Lung (tissue), 12 donors: ENCODE measurements around the gene FBRSL1. TPM values are rescaled to one million over a fixed set of nuclear protein-coding genes. Genes with fewer than 3 reads are reported as not detected.

Experiments
- ATAC-seq: fragments of 200-7000 bp; cut with Tn5 transposase; one replicate; pipeline ENCODE4 v1.9.1; 2020; ENCODE audit warnings: moderate number of reproducible peaks; ENCODE audit not compliant: insufficient read depth, low FRiP score
- DNase-seq, 3 donors: peaks; one replicate each; pipeline ENCODE4 v3.0.0-alpha.2; 2013 to 2017
- H3K27ac ChIP-seq, 2 donors: one replicate each; pipeline ENCODE4 v1.5.1; 2013; ENCODE audit warnings: mild to moderate bottlenecking in 2 of 2, moderate library complexity in 2 of 2, control low read depth in 1 of 2, inconsistent platforms in 1 of 2, low read depth in 1 of 2, low read length in 1 of 2
- H3K27me3 ChIP-seq, 3 donors: one replicate each; pipeline ENCODE4 v1.5.1; 2013; ENCODE audit warnings: low read length in 2 of 3; ENCODE audit not compliant: control insufficient read depth in 3 of 3, insufficient read depth in 3 of 3
- H3K36me3 ChIP-seq, 4 donors: one replicate each; pipeline ENCODE4 v1.5.1; 2013; ENCODE audit warnings: low read length in 4 of 4, mild to moderate bottlenecking in 1 of 4, moderate library complexity in 1 of 4; ENCODE audit not compliant: control insufficient read depth in 4 of 4, insufficient read depth in 4 of 4
- H3K4me1 ChIP-seq, 5 donors: one replicate each; pipeline ENCODE4 v1.5.1; 2013; ENCODE audit warnings: low read length in 5 of 5, mild to moderate bottlenecking in 2 of 5, moderate library complexity in 1 of 5; ENCODE audit not compliant: control insufficient read depth in 5 of 5, insufficient read depth in 5 of 5
- H3K4me3 ChIP-seq: one replicate; pipeline ENCODE4 v1.5.1; 2013; ENCODE audit warnings: mild to moderate bottlenecking, control low read depth, moderate library complexity
- H3K9ac ChIP-seq, 2 donors: one replicate each; pipeline ENCODE4 v1.5.1; 2013; ENCODE audit warnings: low read length in 2 of 2, control low read depth in 1 of 2; ENCODE audit not compliant: insufficient read depth in 1 of 2
- H3K9me3 ChIP-seq, 4 donors: one replicate each; pipeline ENCODE4 v1.5.1; 2013; ENCODE audit warnings: low read length in 3 of 4, mild to moderate bottlenecking in 1 of 4, moderate library complexity in 1 of 4; ENCODE audit not compliant: control insufficient read depth in 4 of 4, insufficient read depth in 3 of 4
- WGBS, 2 donors: extraction: QIAGEN DNeasy Blood & Tissue Kit; methylation state at CpG; one replicate each; pipeline ENCODE4 v1.1.7; 2013; 5-methylcytosine and 5-hydroxymethylcytosine counted together
- polyA plus RNA-seq, 2 donors: library from polyadenylated mRNA; stranded (reverse); fragments of 200-250 nt; gene quantifications; one replicate each; pipeline ENCODE4 v1.2.1, GENCODE V29; 2013
- total RNA-seq, 2 donors: library from RNA; depleted of rRNA in 1 of 2; stranded (reverse); fragments of >200 nt in 1 of 2; gene quantifications; one replicate each; pipeline ENCODE4 v1.2.1, GENCODE V29; 2014 to 2021
- TF ChIP-seq, protein P1 (sequence below): IDR thresholded peaks from 2 replicates; pipeline ENCODE4 v1.5.1; 2012; ENCODE audit warnings: mild to moderate bottlenecking; ENCODE audit errors: control extremely low read depth, extremely low read depth
- donor health status: control.
- donor health status: control.
- donor health status: Bipolar disorder and iron deficiency.
- donor health status: healthy.
- donor health status: DM: yes; HTN: yes; CAD: no.

Gene FBRSL1
- total and polyA plus RNA-seq, 4 donors, result 10.6 to 56.9 (median 22.3) TPM

DNA sequence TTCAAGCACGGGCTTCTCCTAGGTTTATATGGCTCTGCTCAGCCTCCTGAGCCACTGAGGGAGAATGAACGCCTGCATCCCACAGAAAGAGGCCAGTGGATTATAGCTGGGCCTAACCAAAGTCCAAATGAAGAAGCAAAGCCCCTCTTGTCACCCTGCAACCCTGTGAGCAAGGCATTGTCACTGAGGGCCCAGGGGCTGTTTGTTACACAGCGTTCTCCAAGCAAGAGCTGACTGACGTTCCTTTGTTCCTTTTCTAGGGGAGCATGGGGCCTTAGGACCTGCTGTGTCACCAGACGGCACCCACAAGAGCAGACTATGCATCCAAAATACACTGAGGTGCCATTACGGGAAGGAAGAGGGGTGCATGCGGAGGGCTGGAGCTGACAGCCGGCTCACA lies 4.3 kb upstream of the FBRSL1 start:
- Histone ChIP-seq H3K4me1 (peaks cover 0 to 13% (median 3%) of the 10 kb centered on the region in 5 donors), H3K36me3 (no peaks in the 10 kb centered on the region), H3K4me3 (no peak overlapping the region), H3K9me3 (peaks cover 0 to 3% (median 0%) of the 10 kb centered on the region in 4 donors), H3K27ac (no peak overlapping the region), H3K9ac (no peak overlapping the region), H3K27me3 (no peaks in the 10 kb centered on the region)
- TF ChIP-seq, protein P1, sequence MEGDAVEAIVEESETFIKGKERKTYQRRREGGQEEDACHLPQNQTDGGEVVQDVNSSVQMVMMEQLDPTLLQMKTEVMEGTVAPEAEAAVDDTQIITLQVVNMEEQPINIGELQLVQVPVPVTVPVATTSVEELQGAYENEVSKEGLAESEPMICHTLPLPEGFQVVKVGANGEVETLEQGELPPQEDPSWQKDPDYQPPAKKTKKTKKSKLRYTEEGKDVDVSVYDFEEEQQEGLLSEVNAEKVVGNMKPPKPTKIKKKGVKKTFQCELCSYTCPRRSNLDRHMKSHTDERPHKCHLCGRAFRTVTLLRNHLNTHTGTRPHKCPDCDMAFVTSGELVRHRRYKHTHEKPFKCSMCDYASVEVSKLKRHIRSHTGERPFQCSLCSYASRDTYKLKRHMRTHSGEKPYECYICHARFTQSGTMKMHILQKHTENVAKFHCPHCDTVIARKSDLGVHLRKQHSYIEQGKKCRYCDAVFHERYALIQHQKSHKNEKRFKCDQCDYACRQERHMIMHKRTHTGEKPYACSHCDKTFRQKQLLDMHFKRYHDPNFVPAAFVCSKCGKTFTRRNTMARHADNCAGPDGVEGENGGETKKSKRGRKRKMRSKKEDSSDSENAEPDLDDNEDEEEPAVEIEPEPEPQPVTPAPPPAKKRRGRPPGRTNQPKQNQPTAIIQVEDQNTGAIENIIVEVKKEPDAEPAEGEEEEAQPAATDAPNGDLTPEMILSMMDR, result no peak
- no peak for ATAC-seq
- 95 to 97% methylated on average over 8 of the region's 8 CpGs for WGBS, 2 donors
- no peak for DNase-seq

DNA sequence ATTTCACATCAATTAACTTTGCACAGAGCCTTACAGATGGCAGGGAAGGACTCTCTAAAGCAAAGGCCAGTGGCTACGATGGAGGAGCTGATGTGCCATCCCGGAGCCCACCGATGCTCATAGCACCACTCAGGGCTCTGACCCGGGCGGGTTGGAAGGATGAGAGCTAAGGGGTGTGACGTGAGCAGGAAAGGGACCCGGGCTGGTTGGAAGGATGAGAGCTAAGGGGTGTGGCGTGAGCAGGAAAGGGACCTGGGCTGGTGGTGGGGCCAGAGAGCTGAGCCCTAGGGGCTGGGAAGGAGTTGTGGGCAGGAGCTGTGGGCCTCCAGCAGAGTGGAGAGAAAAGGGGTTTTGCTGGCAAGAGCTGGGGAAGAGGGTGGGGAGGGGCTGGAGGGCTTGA lies 3.8 kb upstream of the FBRSL1 start:
- no peak for DNase-seq
- TF ChIP-seq, protein P1, result no peak
- WGBS, 2 donors, result 76 to 78% methylated on average over 8 of the region's 8 CpGs

DNA sequence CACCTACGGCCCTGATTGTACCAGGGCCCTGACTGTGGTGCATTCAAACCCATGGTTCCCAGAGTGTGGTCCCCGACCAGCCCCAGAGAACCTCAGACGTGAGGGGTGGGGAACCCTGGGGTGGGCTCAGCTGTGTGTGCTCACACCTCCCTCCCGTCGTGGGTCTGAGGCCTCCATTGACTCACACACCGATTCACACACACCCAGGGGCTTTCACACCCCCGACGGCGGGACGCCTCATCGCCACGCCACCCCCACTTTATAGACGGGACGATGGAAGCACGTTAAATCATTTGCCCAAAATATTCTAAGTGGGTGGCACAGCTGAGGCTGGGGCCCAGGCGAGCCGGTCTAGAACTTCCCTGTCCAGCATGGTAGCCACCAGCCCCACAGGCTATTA lies 3.4 kb upstream of the FBRSL1 start:
- TF ChIP-seq, protein P1, result no peak
- Histone ChIP-seq H3K9ac (no peak overlapping the region), H3K4me1 (peaks cover 0 to 21% (median 5%) of the 10 kb centered on the region in 5 donors), H3K27ac (no peak overlapping the region), H3K9me3 (peaks cover 0 to 3% (median 0%) of the 10 kb centered on the region in 4 donors), H3K27me3 (no peaks in the 10 kb centered on the region), H3K4me3 (no peak overlapping the region), H3K36me3 (no peaks in the 10 kb centered on the region)
- ATAC-seq, result no peak
- DNase-seq, result no peak
- WGBS, 2 donors, result 88 to 90% methylated on average over 17 of the region's 17 CpGs

More for the DNA sequence above, 3.8 kb upstream of the FBRSL1 start:
- no peaks in the 10 kb centered on the region for H3K27me3 ChIP-seq
- peaks cover 0 to 3% (median 0%) of the 10 kb centered on the region in 4 donors for H3K9me3 ChIP-seq
- H3K27ac ChIP-seq, result no peak overlapping the region
- H3K9ac ChIP-seq, result no peak overlapping the region
- no peaks in the 10 kb centered on the region for H3K36me3 ChIP-seq
- no peak for ATAC-seq
- H3K4me3 ChIP-seq, result no peak overlapping the region
- peaks cover 0 to 17% (median 3%) of the 10 kb centered on the region in 5 donors for H3K4me1 ChIP-seq

DNA sequence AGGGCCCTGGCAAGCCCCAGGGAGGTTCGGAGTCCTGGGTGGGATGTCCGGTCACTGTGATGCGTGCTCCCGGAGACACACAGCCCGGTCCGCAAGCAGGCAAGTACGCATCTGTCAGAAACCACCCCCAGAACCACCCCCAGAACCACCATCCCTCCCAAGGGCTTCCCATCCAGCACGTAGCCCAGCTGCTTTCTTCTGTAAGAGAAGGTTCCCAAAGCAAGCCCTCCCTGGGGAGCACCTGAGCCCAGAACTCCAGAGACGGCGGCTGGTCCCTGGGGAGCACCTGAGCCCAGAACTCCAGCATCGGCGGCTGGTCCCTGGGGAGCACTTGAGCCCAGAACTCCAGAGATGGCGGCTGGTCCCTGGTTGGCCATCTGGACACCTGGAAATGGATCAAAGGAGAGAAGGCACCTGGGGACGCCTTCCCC lies 2.6 kb upstream of the FBRSL1 start:
- 93 to 94% methylated on average over 14 of the region's 14 CpGs for WGBS, 2 donors
- Histone ChIP-seq H3K9ac (no peak overlapping the region), H3K27ac (no peak overlapping the region), H3K4me3 (no peak overlapping the region), H3K36me3 (no peaks in the 10 kb centered on the region), H3K9me3 (peaks cover 0 to 3% (median 0%) of the 10 kb centered on the region in 4 donors), H3K4me1 (peaks cover 4 to 29% (median 10%) of the 10 kb centered on the region in 5 donors), H3K27me3 (no peaks in the 10 kb centered on the region)
- no peak for ATAC-seq
- TF ChIP-seq, protein P1, result no peak
- no peak for DNase-seq
